Measurements from ENCODE around the gene ZNF337.
"Not testable (repeated sequence)": the region's sequence is repeated elsewhere in the genome, so short reads cannot be mapped to it uniquely, and the experiment has no call there.

GRCh38 chr20:25704303-25704702 is 7.7 kb upstream of the ZNF337 start:
- TF ChIP-seq, protein P1, sequence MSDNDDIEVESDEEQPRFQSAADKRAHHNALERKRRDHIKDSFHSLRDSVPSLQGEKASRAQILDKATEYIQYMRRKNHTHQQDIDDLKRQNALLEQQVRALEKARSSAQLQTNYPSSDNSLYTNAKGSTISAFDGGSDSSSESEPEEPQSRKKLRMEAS (CRISPR knock-in tag; IDR thresholded peaks at IDR 0.05): not testable (repeated sequence)
- TF ChIP-seq, protein P2, sequence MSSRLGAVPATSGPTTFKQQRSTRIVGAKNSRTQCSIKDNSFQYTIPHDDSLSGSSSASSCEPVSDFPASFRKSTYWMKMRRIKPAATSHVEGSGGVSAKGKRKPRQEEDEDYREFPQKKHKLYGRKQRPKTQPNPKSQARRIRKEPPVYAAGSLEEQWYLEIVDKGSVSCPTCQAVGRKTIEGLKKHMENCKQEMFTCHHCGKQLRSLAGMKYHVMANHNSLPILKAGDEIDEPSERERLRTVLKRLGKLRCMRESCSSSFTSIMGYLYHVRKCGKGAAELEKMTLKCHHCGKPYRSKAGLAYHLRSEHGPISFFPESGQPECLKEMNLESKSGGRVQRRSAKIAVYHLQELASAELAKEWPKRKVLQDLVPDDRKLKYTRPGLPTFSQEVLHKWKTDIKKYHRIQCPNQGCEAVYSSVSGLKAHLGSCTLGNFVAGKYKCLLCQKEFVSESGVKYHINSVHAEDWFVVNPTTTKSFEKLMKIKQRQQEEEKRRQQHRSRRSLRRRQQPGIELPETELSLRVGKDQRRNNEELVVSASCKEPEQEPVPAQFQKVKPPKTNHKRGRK (CRISPR knock-in tag; IDR thresholded peaks at IDR 0.05; ENCODE audit: borderline replicate concordance): not testable (repeated sequence)
- TF ChIP-seq, protein P3, sequence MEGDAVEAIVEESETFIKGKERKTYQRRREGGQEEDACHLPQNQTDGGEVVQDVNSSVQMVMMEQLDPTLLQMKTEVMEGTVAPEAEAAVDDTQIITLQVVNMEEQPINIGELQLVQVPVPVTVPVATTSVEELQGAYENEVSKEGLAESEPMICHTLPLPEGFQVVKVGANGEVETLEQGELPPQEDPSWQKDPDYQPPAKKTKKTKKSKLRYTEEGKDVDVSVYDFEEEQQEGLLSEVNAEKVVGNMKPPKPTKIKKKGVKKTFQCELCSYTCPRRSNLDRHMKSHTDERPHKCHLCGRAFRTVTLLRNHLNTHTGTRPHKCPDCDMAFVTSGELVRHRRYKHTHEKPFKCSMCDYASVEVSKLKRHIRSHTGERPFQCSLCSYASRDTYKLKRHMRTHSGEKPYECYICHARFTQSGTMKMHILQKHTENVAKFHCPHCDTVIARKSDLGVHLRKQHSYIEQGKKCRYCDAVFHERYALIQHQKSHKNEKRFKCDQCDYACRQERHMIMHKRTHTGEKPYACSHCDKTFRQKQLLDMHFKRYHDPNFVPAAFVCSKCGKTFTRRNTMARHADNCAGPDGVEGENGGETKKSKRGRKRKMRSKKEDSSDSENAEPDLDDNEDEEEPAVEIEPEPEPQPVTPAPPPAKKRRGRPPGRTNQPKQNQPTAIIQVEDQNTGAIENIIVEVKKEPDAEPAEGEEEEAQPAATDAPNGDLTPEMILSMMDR (IDR thresholded peaks at IDR 0.05): not testable (repeated sequence)
- TF ChIP-seq JUN, SMAD4 (CRISPR knock-in tag; IDR thresholded peaks at IDR 0.05): not testable (repeated sequence)
- TF ChIP-seq, protein P4, sequence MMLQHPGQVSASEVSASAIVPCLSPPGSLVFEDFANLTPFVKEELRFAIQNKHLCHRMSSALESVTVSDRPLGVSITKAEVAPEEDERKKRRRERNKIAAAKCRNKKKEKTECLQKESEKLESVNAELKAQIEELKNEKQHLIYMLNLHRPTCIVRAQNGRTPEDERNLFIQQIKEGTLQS (CRISPR knock-in tag; conservative IDR thresholded peaks at IDR 0.05): not testable (repeated sequence)

All from WTC11 (cell line).